Measurements from ENCODE around the gene ENTHD1. TPM values are rescaled to one million over a fixed set of nuclear protein-coding genes. Genes with fewer than 3 reads are reported as not detected.

ENTHD1 gene
- total RNA-seq, 3 donors from 2014 or later, result not detected

DNA sequence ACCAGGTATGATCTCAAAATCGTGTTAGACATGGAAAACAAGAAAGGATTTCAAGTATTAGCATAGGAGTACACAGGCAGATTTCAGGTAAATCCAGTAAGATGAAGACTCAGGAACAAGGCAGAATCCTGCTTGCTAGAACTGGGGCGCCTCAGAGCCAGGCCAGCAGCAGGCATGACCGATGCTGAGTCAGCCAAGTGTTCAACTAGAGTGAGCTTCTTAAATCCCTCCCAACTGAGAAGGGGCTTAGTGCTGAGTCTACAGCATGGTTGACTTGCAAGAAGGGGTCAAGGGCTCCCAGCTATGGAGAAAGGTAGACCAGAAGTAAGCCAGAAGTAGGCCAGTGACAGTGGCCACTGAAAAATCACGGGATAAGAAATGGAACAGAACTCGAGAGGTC lies 19.8 kb upstream of the ENTHD1 start:
- Histone ChIP-seq H3K27me3 (no peaks in the 10 kb centered on the region), H3K36me3 (no peaks in the 10 kb centered on the region), H3K27ac (no peak overlapping the region), H3K9me3 (no peaks in the 10 kb centered on the region), H3K4me3 (no peak overlapping the region), H3K4me1 (no peaks in the 10 kb centered on the region)
- intact Hi-C loops (cut with DNase I; ENCODE audit: low total_unique reads), result no loop called here
- no peak for DNase-seq (ENCODE audit: low spot score in 2 of 2)
- TF ChIP-seq, protein P1, sequence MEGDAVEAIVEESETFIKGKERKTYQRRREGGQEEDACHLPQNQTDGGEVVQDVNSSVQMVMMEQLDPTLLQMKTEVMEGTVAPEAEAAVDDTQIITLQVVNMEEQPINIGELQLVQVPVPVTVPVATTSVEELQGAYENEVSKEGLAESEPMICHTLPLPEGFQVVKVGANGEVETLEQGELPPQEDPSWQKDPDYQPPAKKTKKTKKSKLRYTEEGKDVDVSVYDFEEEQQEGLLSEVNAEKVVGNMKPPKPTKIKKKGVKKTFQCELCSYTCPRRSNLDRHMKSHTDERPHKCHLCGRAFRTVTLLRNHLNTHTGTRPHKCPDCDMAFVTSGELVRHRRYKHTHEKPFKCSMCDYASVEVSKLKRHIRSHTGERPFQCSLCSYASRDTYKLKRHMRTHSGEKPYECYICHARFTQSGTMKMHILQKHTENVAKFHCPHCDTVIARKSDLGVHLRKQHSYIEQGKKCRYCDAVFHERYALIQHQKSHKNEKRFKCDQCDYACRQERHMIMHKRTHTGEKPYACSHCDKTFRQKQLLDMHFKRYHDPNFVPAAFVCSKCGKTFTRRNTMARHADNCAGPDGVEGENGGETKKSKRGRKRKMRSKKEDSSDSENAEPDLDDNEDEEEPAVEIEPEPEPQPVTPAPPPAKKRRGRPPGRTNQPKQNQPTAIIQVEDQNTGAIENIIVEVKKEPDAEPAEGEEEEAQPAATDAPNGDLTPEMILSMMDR (IDR thresholded peaks at IDR 0.05), result no peak
- no peak for TF ChIP-seq POLR2AphosphoS5 (IDR thresholded peaks at IDR 0.05)
- no peak for TF ChIP-seq POLR2A (IDR thresholded peaks at IDR 0.05)

DNA sequence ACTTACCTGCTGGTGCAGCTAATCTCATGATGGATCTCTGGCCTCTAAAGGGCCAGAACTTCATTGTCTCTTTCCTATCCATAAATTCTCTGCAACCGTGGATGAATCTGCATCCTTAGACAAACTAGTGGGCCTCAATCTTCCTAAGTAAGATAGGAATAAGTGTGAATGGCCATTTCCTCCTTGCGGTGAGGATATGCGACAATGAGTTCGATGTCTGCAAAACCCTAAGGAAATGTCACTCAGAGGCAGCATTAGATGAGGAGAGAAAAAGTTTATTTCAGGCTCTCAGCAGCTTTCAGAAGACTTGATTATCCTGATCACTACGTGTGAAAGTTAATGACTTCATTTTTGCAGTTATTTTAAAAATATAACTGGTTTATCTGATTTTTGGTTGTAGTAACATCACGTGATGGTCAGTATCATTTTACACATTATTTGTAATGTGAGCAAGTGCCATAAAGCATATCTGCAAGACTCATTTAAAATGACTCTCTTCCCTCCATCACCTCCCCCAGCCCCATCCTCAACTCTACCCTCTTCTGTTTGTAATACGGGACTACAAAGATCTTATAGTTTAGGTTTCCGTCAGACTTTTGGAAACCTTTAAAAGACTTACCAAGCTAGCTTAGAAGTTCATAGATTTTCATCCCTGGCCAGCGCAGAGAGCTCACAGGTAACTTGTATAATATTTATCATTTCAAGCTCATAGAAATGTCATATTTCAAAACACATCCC lies 17.5 kb upstream of the ENTHD1 start:
- H3K27me3 ChIP-seq, result no peaks in the 10 kb centered on the region

DNA sequence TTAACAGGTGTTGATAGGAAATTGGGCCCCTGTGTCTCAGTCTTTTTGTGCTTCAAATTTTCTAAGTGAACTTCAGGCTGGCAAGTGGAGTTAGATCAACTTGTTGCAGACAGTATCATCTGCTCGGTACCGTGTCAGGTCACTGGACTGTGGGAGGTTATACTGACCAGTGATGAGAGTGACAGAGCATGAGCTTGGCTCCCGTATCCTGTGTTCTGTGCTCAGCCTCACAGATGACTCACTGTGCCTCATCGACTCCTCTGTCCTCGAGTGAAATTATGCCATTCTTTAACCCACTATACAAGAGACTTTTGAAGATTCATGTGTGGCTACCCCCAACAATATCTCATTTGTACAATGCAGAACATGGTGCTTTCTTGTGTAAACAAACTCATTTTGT lies 15.2 kb upstream of the ENTHD1 start:
- Histone ChIP-seq H3K27me3 (no peaks in the 10 kb centered on the region), H3K36me3 (no peaks in the 10 kb centered on the region), H3K4me1 (no peaks in the 10 kb centered on the region), H3K9me3 (no peaks in the 10 kb centered on the region), H3K4me3 (no peak overlapping the region), H3K27ac (no peak overlapping the region)
- no peak for DNase-seq (ENCODE audit: low spot score in 2 of 2)
- intact Hi-C loops (cut with DNase I; ENCODE audit: low total_unique reads), result no loop called here
- TF ChIP-seq POLR2AphosphoS5 (IDR thresholded peaks at IDR 0.05) (no peak), POLR2A (IDR thresholded peaks at IDR 0.05) (no peak)
- TF ChIP-seq, protein P1 (IDR thresholded peaks at IDR 0.05), result no peak

More for the DNA sequence above, 17.5 kb upstream of the ENTHD1 start:
- H3K9me3 ChIP-seq, result no peaks in the 10 kb centered on the region
- DNase-seq (ENCODE audit: low spot score in 2 of 2), result no peak
- TF ChIP-seq, protein P1 (IDR thresholded peaks at IDR 0.05), result no peak
- no peak for TF ChIP-seq POLR2AphosphoS5 (IDR thresholded peaks at IDR 0.05)
- H3K4me1 ChIP-seq, result no peaks in the 10 kb centered on the region
- H3K4me3 ChIP-seq, result no peak overlapping the region
- H3K27ac ChIP-seq, result no peak overlapping the region
- intact Hi-C loops (cut with DNase I; ENCODE audit: low total_unique reads), result no loop called here
- H3K36me3 ChIP-seq, result no peaks in the 10 kb centered on the region

DNA sequence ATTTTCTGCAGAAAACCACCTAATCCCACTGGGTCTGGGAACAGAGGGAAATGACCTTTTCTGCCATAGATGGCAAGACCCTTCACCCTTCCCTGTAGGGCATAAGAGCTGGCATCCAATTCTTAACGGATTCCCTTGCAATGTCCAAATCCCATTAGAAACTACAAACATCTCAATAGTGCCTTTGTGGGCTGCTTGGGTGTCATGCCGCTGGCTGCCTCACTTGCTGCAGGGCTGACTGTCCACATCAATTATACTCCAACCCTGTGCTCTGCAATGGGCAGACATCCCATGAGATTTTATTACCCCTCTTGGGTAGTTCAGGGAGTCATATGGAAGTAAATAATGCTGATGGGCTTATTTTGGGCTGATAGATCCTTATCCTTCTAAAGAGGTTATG lies 14.6 kb upstream of the ENTHD1 start:
- Histone ChIP-seq H3K27ac (no peak overlapping the region), H3K4me1 (no peaks in the 10 kb centered on the region), H3K36me3 (no peaks in the 10 kb centered on the region), H3K4me3 (no peak overlapping the region), H3K27me3 (no peaks in the 10 kb centered on the region), H3K9me3 (no peaks in the 10 kb centered on the region)
- intact Hi-C loops (cut with DNase I; ENCODE audit: low total_unique reads), result no loop called here
- TF ChIP-seq POLR2AphosphoS5 (IDR thresholded peaks at IDR 0.05) (no peak), POLR2A (IDR thresholded peaks at IDR 0.05) (no peak)
- TF ChIP-seq, protein P1 (IDR thresholded peaks at IDR 0.05), result no peak
- DNase-seq (ENCODE audit: low spot score in 2 of 2), result no peak

DNA sequence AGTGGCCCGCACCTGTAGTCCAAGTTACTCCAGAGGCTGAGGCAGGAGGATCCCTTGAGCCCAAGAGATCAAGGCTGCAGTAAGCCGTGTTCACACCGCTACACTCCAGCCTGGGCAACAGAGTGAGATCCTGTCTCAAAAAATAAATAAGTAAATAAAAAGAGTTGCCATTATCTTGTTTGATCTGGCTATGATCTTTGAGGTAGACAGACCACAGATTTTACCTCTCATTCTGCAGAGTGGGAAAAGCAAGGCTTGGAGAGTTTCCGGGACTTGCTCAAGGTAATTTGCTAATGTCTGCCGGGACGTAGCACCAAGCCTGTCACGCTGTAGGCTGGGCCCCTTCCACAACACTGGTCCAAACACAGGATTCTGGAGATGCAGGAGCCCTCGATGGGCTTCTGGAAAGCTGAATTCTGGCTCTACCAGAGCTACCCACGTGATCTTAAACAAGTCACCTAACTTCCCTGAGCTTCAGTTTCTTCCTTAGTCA lies 14.1 kb upstream of the ENTHD1 start:
- DNase-seq (ENCODE audit: low spot score in 2 of 2), result no peak
- intact Hi-C loops (cut with DNase I; ENCODE audit: low total_unique reads), result no loop called here
- Histone ChIP-seq H3K27ac (no peak overlapping the region), H3K36me3 (no peaks in the 10 kb centered on the region), H3K4me1 (no peaks in the 10 kb centered on the region), H3K27me3 (no peaks in the 10 kb centered on the region), H3K9me3 (no peaks in the 10 kb centered on the region), H3K4me3 (no peak overlapping the region)
- TF ChIP-seq, protein P1 (IDR thresholded peaks at IDR 0.05), result no peak
- no peak for TF ChIP-seq POLR2A (IDR thresholded peaks at IDR 0.05)
- TF ChIP-seq POLR2AphosphoS5 (IDR thresholded peaks at IDR 0.05), result no peak

All from breast epithelium (tissue), 4 donors.